Thymus (tissue), 11 donors: Measurements from ENCODE around the gene ATE1. TPM values are rescaled to one million over a fixed set of nuclear protein-coding genes. Genes with fewer than 3 reads are reported as not detected.

Experiments
- DNase-seq, 9 donors: peaks; one replicate each; pipeline ENCODE4 v3.0.0-alpha.2; 2013; ENCODE audit warnings: low spot score in 9 of 9, low read depth in 6 of 9, missing footprints in 1 of 9
- H3K27ac ChIP-seq, 2 donors: one replicate each; pipeline ENCODE4 v1.5.1; 2013; ENCODE audit warnings: control low read depth in 1 of 2, low read depth in 1 of 2, low read length in 1 of 2, mild to moderate bottlenecking in 1 of 2, moderate library complexity in 1 of 2
- H3K27me3 ChIP-seq, 2 donors: one replicate each; pipeline ENCODE4 v1.5.1; 2013; ENCODE audit warnings: low read length in 1 of 2; ENCODE audit not compliant: control insufficient read depth in 2 of 2, insufficient read depth in 1 of 2
- H3K36me3 ChIP-seq, 2 donors: one replicate each; pipeline ENCODE4 v1.5.1; 2013; ENCODE audit warnings: low read length in 1 of 2, mild to moderate bottlenecking in 1 of 2, moderate library complexity in 1 of 2; ENCODE audit not compliant: control insufficient read depth in 2 of 2, insufficient read depth in 2 of 2
- H3K4me1 ChIP-seq, 2 donors: one replicate each; pipeline ENCODE4 v1.5.1; 2013; ENCODE audit warnings: low read length in 2 of 2; ENCODE audit not compliant: control insufficient read depth in 2 of 2, insufficient read depth in 2 of 2
- H3K4me3 ChIP-seq, 2 donors: one replicate each; pipeline ENCODE4 v1.5.1; 2013; ENCODE audit warnings: low read length in 2 of 2, control low read depth in 1 of 2, mild to moderate bottlenecking in 1 of 2
- H3K9me3 ChIP-seq, 2 donors: one replicate each; pipeline ENCODE4 v1.5.1; 2013; ENCODE audit warnings: low read length in 1 of 2, mild to moderate bottlenecking in 1 of 2; ENCODE audit not compliant: control insufficient read depth in 2 of 2, insufficient read depth in 1 of 2
- WGBS: extraction: QIAGEN DNeasy Blood & Tissue Kit; methylation state at CpG from one replicate; pipeline ENCODE4 v1.1.7; 2013; 5-methylcytosine and 5-hydroxymethylcytosine counted together
- polyA plus RNA-seq: library from polyadenylated mRNA; stranded (reverse); fragments of 200-250 nt; gene quantifications from one replicate; pipeline ENCODE4 v1.2.3, GENCODE V29; 2013
- total RNA-seq: library from RNA; stranded (reverse); fragments of 120-200 nt; gene quantifications from one replicate; pipeline ENCODE4 v1.2.4, GENCODE V29; 2013
- donor health status: healthy.

The ATE1 gene
- total and polyA plus RNA-seq, 2 donors: 12.0 to 26.3 TPM

DNA sequence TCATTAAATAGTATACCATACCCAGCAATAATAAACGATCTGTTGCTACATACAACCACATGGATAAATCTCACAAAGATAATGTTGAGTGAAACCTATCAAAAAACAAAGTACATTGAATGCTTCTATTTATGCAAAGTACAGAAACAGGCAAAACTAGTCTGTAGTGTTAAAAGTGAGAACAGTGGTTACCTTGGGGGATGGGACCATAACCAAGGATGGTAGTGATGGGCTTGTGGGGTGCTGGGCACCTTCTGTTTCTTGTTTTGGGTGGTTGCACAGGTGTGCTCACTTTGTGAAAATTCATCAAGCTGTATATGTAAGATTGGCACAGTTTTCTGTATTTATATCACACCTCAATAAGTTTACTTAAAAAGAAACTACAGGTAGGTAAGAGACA, 105.7 kb downstream of the ATE1 start:
- no peak overlapping the region for H3K27ac ChIP-seq
- H3K4me1 ChIP-seq: no peaks in the 10 kb centered on the region
- DNase-seq: no peak
- no peak overlapping the region for H3K4me3 ChIP-seq
- no peaks in the 10 kb centered on the region for H3K9me3 ChIP-seq
- H3K36me3 ChIP-seq: no peaks in the 10 kb centered on the region
- WGBS: 98% methylated on average over 1 of the region's 1 CpG
- H3K27me3 ChIP-seq: no peaks in the 10 kb centered on the region

DNA sequence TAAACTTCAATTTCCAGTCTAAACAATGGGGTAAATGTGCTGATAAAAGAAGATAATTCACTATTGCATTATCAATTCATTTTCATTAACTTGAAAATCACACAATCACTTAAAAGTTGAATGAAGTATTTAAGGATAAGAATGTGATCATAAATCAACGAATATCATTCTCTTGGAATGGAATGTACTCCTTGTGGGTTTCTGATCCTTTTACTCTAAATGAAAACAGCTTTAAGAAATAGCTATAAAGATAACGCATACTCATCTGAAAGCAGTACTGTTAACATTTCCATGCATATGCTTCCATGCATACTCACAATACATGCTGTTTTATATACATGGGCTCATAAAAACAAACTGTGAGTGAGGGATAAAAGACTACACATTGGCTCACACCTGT, 108.8 kb downstream of the ATE1 start:
- WGBS: 98% methylated on average over 2 of the region's 2 CpGs
- Histone ChIP-seq H3K36me3 (peaks cover 0 to 4% of the 10 kb centered on the region in 2 donors), H3K4me3 (no peak overlapping the region), H3K9me3 (no peaks in the 10 kb centered on the region), H3K4me1 (no peaks in the 10 kb centered on the region), H3K27ac (no peak overlapping the region), H3K27me3 (no peaks in the 10 kb centered on the region)
- no peak for DNase-seq

DNA sequence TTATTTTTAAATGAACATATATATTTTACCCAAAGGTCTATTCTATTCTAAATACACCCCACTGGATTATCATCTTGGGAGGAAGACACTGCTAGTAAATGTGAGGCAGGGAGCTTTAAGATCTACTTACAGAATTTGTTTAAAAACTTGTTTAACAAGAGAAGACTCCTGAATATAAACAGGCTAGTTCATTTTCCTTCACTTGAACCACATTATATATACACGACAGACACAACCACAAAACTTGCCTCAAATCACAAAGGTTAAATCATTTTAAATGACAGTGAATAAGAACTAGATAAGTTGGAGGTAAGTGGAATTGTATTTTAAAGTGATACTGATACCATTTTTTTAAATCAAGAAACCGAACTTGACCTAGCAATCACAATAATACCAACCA, 109.2 kb downstream of the ATE1 start:
- Histone ChIP-seq H3K4me3 (no peak overlapping the region), H3K27ac (no peak overlapping the region), H3K9me3 (no peaks in the 10 kb centered on the region), H3K36me3 (peaks cover 0 to 4% of the 10 kb centered on the region in 2 donors), H3K27me3 (no peaks in the 10 kb centered on the region), H3K4me1 (no peaks in the 10 kb centered on the region)
- 48% methylated on average over 2 of the region's 2 CpGs for WGBS
- DNase-seq: no peak

DNA sequence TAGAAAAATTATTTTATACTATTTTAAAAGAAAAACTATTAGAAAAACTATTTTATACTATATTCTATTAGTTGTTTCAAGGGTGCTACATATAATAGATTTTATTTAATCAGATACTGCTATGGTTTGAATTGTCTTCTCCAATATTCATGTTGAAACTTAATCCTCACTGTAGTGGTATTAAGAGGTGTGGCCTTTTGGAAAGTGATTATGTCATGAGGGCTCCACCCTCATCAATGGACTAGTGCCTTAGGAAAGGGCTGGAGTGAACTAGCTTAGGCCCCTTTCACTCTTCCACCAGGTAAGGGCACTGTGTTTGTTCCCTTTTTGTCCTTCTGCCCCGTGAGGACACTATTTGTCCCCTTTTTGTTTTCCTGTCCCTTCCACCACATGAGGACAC, 111.6 kb downstream of the ATE1 start:
- Histone ChIP-seq H3K27ac (no peak overlapping the region), H3K9me3 (no peaks in the 10 kb centered on the region), H3K4me3 (no peak overlapping the region), H3K36me3 (peaks cover 0 to 7% of the 10 kb centered on the region in 2 donors), H3K4me1 (no peaks in the 10 kb centered on the region), H3K27me3 (no peaks in the 10 kb centered on the region)
- 100% methylated on average over 1 of the region's 1 CpG for WGBS
- DNase-seq: no peak

DNA sequence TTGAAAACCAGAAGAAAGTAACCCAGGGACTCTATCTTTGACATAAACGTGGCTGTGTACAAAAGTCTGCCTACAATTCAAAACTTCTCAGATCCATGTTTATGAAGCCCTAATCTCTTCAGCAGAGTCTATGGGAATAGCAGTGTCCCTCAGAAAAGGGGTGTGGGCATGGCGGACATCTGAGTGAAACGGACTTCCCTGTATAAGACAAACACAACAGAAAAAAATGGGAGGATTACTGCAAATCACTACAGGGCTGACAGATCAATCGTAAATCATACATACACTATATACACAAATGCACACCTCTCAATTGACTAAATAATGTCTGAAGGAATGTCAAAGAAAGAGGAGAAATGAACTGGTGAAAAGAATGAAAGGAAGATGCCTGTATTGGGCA, 114.0 kb downstream of the ATE1 start:
- Histone ChIP-seq H3K27me3 (no peaks in the 10 kb centered on the region), H3K36me3 (peaks cover 0 to 7% of the 10 kb centered on the region in 2 donors), H3K27ac (no peak overlapping the region), H3K4me3 (no peak overlapping the region), H3K4me1 (no peaks in the 10 kb centered on the region), H3K9me3 (no peaks in the 10 kb centered on the region)
- no peak for DNase-seq
- 96% methylated on average over 4 of the region's 4 CpGs for WGBS

DNA sequence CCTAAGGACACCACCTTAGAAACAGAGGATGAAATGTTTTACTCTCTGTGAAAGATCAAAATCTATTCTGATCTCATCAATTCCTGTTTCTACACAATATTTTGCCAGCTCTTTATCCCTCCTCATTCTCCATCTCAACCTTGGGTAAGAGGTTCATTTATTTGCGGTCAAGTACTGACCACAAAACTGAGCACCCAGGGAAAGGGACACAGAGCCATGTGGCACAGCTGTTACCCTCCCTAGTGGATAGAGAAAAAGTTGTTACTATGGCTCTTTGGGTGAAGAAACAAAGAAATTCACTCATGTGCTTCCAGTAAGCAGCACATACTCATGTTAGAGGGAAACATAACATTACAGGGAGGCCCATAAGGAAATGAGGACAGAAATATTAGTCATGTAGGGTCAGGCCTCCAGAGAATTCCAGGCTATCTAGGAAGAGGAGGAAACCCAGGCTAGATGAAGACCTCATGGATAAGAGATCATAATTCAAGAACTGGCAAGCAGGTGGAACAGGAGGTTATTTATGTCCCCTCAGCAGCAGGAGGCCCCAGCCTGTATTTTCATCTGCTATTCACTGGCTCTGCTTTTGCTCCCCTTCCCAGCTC, 114.5 kb downstream of the ATE1 start:
- H3K9me3 ChIP-seq: no peaks in the 10 kb centered on the region
- WGBS: 97% methylated on average over 1 of the region's 1 CpG
- no peaks in the 10 kb centered on the region for H3K27me3 ChIP-seq
- DNase-seq: no peak
- no peaks in the 10 kb centered on the region for H3K4me1 ChIP-seq
- peaks cover 0 to 7% of the 10 kb centered on the region in 2 donors for H3K36me3 ChIP-seq
- no peak overlapping the region for H3K4me3 ChIP-seq
- no peak overlapping the region for H3K27ac ChIP-seq

DNA sequence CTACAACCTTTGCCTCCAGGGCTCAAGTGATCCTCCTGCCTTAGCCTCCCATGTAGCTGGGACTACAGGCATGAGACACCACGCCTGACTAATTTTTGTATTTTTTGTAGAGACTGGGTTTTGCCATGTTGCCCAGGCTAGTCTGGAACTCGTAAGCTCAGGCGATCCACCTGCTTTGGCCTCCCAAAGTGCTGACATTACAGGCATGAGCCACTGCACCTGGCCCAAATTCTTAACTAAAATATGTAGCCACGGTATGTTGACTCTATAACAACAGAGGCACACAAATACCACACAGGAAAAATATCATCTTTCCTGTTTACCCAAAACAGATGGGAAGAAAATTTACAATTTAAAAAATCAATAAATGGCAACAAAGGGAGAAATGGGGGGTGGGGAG, 115.8 kb downstream of the ATE1 start:
- WGBS: 71% methylated on average over 4 of the region's 4 CpGs
- DNase-seq: no peak
- H3K4me1 ChIP-seq: no peaks in the 10 kb centered on the region
- no peak overlapping the region for H3K4me3 ChIP-seq
- H3K27ac ChIP-seq: no peak overlapping the region
- peaks cover 0 to 7% of the 10 kb centered on the region in 2 donors for H3K36me3 ChIP-seq
- H3K27me3 ChIP-seq: no peaks in the 10 kb centered on the region
- no peaks in the 10 kb centered on the region for H3K9me3 ChIP-seq

DNA sequence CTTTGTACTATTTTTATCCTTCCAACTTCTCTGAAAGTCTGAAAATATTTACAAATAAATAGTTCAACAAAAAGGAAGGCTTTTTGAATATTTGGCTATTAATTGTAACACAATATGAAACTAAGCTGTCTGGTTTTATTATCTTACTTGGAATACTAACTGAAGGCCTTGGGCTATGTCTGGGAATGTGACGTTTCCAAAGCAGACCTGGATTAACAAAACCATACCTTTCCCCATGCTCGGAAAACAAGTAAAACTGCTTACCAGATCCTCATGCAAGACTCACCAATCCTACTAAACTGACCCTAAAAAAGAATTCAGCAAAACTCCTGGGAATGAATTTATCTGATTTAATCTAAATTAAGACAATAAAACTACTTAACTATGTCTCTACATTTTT, 116.4 kb downstream of the ATE1 start:
- Histone ChIP-seq H3K9me3 (no peaks in the 10 kb centered on the region), H3K4me1 (no peaks in the 10 kb centered on the region), H3K36me3 (peaks cover 0 to 5% of the 10 kb centered on the region in 2 donors), H3K27me3 (no peaks in the 10 kb centered on the region), H3K4me3 (no peak overlapping the region), H3K27ac (no peak overlapping the region)
- DNase-seq: no peak
- over 99% methylated on average over 2 of the region's 2 CpGs for WGBS

DNA sequence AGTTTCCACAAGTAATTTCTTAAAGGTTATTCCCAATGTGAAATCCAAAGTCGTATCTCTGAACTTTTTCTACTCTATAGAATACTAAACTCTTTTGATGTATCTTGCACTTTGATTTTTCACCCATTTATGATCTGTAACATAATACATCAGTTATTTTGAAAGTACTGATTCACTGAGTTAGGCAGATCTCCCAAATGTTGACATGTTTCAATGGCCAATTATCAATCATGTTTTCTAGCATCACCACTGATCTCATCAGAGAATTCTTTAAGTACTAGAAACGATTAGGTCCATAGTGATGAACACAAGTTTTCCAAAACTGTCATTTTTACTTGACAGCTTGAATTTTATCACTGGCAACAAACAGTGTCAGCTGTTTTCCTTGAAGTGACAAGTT, 119.0 kb downstream of the ATE1 start:
- H3K4me1 ChIP-seq: no peaks in the 10 kb centered on the region
- WGBS: 96% methylated on average over 2 of the region's 2 CpGs
- H3K4me3 ChIP-seq: no peak overlapping the region
- H3K36me3 ChIP-seq: peaks cover 0 to 3% of the 10 kb centered on the region in 2 donors
- H3K9me3 ChIP-seq: no peaks in the 10 kb centered on the region
- no peaks in the 10 kb centered on the region for H3K27me3 ChIP-seq
- no peak for DNase-seq
- no peak overlapping the region for H3K27ac ChIP-seq

DNA sequence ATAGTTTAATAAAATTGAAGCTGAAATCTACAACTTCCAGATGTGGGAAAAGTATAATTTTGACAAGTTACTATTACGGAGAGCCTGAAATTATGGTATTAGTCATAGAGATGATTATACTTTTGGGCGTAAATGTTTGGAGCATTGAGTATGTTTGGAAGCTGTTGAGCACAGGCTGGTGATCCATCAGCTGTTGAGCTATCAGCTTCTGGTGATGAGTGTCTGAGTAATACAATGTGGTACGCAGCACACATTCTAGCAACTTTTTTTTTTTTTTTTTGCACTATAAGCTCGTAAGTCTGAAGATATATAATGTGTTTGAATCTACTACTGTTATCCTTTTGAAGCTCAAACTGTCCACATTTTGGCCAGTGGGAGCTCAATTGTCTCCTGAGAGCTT, 123.4 kb downstream of the ATE1 start:
- H3K27ac ChIP-seq: no peak overlapping the region
- no peaks in the 10 kb centered on the region for H3K9me3 ChIP-seq
- 98% methylated on average over 4 of the region's 4 CpGs for WGBS
- no peaks in the 10 kb centered on the region for H3K27me3 ChIP-seq
- no peaks in the 10 kb centered on the region for H3K36me3 ChIP-seq
- H3K4me1 ChIP-seq: no peaks in the 10 kb centered on the region
- no peak overlapping the region for H3K4me3 ChIP-seq
- no peak for DNase-seq
